Osteocyte (in vitro differentiated cells): ENCODE measurements around the gene KDM2B. TPM values are rescaled to one million over a fixed set of nuclear protein-coding genes. Genes with fewer than 3 reads are reported as not detected.

Experiments
- DNase-seq: peaks from one replicate; pipeline ENCODE4 v3.0.0; 2021; ENCODE audit warnings: mixed read lengths; ENCODE audit not compliant: unreplicated experiment; ENCODE audit errors: extremely low spot score
- H3K27ac Mint-ChIP-seq: one replicate; pipeline ENCODE4 v1.8.0; 2021; ENCODE audit warnings: mild to moderate bottlenecking, mixed read lengths; ENCODE audit not compliant: unreplicated experiment
- H3K27me3 Mint-ChIP-seq: one replicate; pipeline ENCODE4 v1.8.0; 2021; ENCODE audit warnings: mixed read lengths; ENCODE audit not compliant: unreplicated experiment
- H3K36me3 Mint-ChIP-seq: one replicate; pipeline ENCODE4 v1.8.0; 2021; ENCODE audit warnings: mixed read lengths; ENCODE audit not compliant: unreplicated experiment
- H3K4me1 Mint-ChIP-seq: one replicate; pipeline ENCODE4 v1.8.0; 2021; ENCODE audit warnings: mixed read lengths; ENCODE audit not compliant: unreplicated experiment
- H3K4me3 Mint-ChIP-seq: one replicate; pipeline ENCODE4 v1.8.0; 2021; ENCODE audit warnings: mild to moderate bottlenecking, moderate library complexity, mixed read lengths; ENCODE audit not compliant: unreplicated experiment
- H3K9me3 Mint-ChIP-seq: one replicate; pipeline ENCODE4 v1.8.0; 2021; ENCODE audit warnings: mixed read lengths; ENCODE audit not compliant: unreplicated experiment
- total RNA-seq: library from RNA; stranded (reverse); gene quantifications from 2 replicates; pipeline ENCODE4 v1.2.1, GENCODE V29; 2021
- TF ChIP-seq, protein P1 (sequence below): fragments of 200-600 bp; sonication (generic); IDR thresholded peaks from 2 replicates; pipeline ENCODE4 v1.5.0; 2021; ENCODE audit warnings: antibody characterized with exemption, mild to moderate bottlenecking, moderate library complexity

KDM2B gene
- total RNA-seq, 1 donor from 2014 or later = 31.9 TPM

DNA sequence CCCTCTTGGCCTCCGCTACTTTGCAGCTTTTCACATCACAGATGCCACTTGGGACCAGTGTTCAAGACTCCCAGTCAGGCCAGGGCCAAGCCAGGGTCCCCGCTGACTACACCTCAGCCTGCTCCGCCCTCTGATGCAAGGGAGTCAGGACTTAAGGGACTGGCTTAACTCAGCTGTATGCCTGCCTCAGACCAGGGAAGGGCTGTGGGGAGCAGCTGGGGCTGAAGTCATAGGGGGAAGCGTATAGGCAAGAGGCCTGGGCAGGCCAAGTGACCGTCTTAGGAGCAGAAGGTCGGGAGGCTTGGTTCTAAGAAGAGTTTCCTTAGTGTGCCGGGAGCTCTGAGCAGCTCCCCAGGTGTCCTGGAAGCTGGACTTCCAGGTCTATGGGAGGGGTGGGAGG lies 21.9 kb downstream of the KDM2B start:
- Mint-ChIP-seq H3K36me3 (peaks cover 3% of the 10 kb centered on the region), H3K27me3 (no peaks in the 10 kb centered on the region), H3K9me3 (no peaks in the 10 kb centered on the region), H3K4me1 (no peaks in the 10 kb centered on the region), H3K27ac (no peak overlapping the region), H3K4me3 (no peak overlapping the region)
- TF ChIP-seq, protein P1, sequence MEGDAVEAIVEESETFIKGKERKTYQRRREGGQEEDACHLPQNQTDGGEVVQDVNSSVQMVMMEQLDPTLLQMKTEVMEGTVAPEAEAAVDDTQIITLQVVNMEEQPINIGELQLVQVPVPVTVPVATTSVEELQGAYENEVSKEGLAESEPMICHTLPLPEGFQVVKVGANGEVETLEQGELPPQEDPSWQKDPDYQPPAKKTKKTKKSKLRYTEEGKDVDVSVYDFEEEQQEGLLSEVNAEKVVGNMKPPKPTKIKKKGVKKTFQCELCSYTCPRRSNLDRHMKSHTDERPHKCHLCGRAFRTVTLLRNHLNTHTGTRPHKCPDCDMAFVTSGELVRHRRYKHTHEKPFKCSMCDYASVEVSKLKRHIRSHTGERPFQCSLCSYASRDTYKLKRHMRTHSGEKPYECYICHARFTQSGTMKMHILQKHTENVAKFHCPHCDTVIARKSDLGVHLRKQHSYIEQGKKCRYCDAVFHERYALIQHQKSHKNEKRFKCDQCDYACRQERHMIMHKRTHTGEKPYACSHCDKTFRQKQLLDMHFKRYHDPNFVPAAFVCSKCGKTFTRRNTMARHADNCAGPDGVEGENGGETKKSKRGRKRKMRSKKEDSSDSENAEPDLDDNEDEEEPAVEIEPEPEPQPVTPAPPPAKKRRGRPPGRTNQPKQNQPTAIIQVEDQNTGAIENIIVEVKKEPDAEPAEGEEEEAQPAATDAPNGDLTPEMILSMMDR = no peak
- no peak for DNase-seq

GRCh38 chr12:121550974-121551634 lies 29.7 kb downstream of the KDM2B start:
- Mint-ChIP-seq H3K27ac (no peak overlapping the region), H3K27me3 (no peaks in the 10 kb centered on the region), H3K4me3 (no peak overlapping the region), H3K4me1 (no peaks in the 10 kb centered on the region), H3K36me3 (peaks cover 2% of the 10 kb centered on the region), H3K9me3 (no peaks in the 10 kb centered on the region)
- TF ChIP-seq, protein P1 = no peak
- DNase-seq = no peak

DNA sequence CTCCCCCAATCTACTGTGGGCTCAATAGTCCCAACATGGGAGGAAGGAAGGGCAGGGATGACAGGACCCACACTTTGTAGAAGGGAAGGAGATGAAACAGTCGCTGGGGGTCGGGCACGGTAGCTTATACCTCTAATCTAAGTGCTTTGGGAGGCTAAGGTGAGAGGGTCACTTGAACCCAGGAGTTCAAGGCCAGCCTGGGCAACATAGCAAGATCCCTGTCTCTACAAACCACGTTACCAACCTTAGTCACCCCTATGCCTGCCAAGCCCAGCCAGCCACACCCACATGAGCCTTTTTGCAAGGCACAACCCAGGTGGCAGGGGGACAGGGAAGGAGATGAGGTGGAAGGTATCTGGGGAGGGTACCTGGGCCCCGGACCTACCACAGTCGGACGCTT lies 31.7 kb downstream of the KDM2B start:
- Mint-ChIP-seq H3K27me3 (no peaks in the 10 kb centered on the region), H3K36me3 (peaks cover 2% of the 10 kb centered on the region), H3K4me3 (no peak overlapping the region), H3K9me3 (no peaks in the 10 kb centered on the region), H3K27ac (no peak overlapping the region), H3K4me1 (no peaks in the 10 kb centered on the region)
- no peak for DNase-seq
- TF ChIP-seq, protein P1 = no peak

DNA sequence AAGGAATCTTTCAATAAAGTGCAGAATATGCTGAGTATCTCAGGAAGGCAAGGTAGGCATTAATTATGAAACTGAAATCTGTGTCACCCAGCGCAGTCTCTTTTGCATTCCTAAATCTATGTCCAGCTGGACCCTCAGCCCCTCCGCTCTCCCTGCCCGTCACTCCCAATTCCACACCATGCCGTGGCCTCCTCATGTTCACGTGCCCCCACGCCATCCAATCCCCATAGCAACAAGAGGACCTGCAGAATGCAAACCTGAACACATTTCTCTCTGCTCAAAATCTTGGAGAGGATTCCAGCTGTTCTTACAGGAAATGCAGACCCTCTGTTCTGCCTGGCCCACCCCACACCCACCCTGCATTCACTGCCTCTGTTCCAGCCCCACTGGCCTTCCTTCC lies 35.3 kb downstream of the KDM2B start:
- Mint-ChIP-seq H3K4me3 (no peak overlapping the region), H3K9me3 (no peaks in the 10 kb centered on the region), H3K36me3 (peaks cover 2% of the 10 kb centered on the region), H3K27me3 (no peaks in the 10 kb centered on the region), H3K4me1 (no peaks in the 10 kb centered on the region), H3K27ac (no peak overlapping the region)
- no peak for DNase-seq
- TF ChIP-seq, protein P1 = no peak

DNA sequence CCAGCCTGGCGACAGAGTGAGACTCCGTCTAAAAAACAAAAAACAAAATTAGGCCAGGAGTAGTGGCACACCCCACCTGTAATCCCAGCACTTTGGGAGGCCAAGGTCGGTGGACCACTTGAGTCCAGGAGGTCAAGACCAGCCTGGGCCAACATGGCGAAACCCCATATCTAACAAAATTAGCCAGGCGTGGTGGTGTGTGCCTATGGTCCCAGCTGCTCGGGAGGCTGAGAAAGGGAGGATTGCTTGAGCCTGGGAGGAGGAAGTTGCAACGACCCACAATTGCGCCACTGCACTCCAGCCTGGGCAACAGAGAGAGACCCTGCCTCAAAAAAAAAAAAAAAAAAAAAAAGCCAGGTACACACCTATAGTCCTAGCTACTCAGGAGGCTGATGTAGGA lies 37.0 kb downstream of the KDM2B start:
- no peaks in the 10 kb centered on the region for H3K9me3 Mint-ChIP-seq
- DNase-seq = no peak
- no peak overlapping the region for H3K27ac Mint-ChIP-seq
- no peak overlapping the region for H3K4me3 Mint-ChIP-seq
- peaks cover 2% of the 10 kb centered on the region for H3K36me3 Mint-ChIP-seq
- TF ChIP-seq, protein P1 = no peak
- H3K27me3 Mint-ChIP-seq = no peaks in the 10 kb centered on the region
- H3K4me1 Mint-ChIP-seq = no peaks in the 10 kb centered on the region
